Measurements from ENCODE around the gene MED25. TPM values are rescaled to one million over a fixed set of nuclear protein-coding genes. Genes with fewer than 3 reads are reported as not detected.

Gene MED25
- polyA plus RNA-seq, 1 donor from 2014 or later = 18.9 TPM

DNA sequence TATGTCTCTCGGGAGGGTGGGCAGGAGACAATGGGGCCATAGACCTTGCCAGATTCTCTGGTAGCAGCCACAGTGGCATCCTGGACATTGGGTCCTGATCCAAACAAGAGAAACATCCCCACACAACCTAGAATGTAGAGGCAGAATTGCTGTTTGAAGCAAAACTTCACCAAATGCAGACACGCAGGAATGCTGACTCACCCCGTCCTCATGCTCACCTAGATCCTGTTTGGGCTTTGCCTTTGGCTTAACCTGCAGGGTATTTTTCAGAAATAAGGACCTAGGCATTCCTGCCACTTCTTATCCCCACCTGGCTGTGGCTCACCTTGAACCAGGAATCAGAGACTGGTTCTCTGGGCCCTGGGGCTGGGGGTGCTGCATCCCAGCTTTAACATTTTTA is 66.7 kb downstream of the MED25 start:
- no peak overlapping the region for H3K27ac ChIP-seq (ENCODE audit: low read length)
- H3K9me2 ChIP-seq (ENCODE audit: insufficient read depth, low read length) = no peaks in the 10 kb centered on the region
- H3K4me2 ChIP-seq (ENCODE audit: low read length) = no peak overlapping the region
- H3K9ac ChIP-seq (ENCODE audit: low read length) = no peak overlapping the region
- no peak overlapping the region for H3K4me3 ChIP-seq (ENCODE audit: low read length)
- H3K27me3 ChIP-seq (ENCODE audit: insufficient read depth, low read depth, low read length) = no peaks in the 10 kb centered on the region
- H4K20me1 ChIP-seq (ENCODE audit: insufficient read depth) = no peaks in the 10 kb centered on the region
- TF ChIP-seq, protein P1, sequence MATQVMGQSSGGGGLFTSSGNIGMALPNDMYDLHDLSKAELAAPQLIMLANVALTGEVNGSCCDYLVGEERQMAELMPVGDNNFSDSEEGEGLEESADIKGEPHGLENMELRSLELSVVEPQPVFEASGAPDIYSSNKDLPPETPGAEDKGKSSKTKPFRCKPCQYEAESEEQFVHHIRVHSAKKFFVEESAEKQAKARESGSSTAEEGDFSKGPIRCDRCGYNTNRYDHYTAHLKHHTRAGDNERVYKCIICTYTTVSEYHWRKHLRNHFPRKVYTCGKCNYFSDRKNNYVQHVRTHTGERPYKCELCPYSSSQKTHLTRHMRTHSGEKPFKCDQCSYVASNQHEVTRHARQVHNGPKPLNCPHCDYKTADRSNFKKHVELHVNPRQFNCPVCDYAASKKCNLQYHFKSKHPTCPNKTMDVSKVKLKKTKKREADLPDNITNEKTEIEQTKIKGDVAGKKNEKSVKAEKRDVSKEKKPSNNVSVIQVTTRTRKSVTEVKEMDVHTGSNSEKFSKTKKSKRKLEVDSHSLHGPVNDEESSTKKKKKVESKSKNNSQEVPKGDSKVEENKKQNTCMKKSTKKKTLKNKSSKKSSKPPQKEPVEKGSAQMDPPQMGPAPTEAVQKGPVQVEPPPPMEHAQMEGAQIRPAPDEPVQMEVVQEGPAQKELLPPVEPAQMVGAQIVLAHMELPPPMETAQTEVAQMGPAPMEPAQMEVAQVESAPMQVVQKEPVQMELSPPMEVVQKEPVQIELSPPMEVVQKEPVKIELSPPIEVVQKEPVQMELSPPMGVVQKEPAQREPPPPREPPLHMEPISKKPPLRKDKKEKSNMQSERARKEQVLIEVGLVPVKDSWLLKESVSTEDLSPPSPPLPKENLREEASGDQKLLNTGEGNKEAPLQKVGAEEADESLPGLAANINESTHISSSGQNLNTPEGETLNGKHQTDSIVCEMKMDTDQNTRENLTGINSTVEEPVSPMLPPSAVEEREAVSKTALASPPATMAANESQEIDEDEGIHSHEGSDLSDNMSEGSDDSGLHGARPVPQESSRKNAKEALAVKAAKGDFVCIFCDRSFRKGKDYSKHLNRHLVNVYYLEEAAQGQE (IDR thresholded peaks at IDR 0.05; ENCODE audit: borderline replicate concordance) = no peak
- H3K9me3 ChIP-seq (ENCODE audit: low read length) = peaks cover 6% of the 10 kb centered on the region
- H3F3A ChIP-seq (ENCODE audit: insufficient read depth, low read length, poor library complexity, severe bottlenecking) = no peaks in the 10 kb centered on the region
- H3K79me2 ChIP-seq (replicated peaks; ENCODE audit: insufficient read depth, low read length) = no peaks in the 10 kb centered on the region
- H2AFZ ChIP-seq (ENCODE audit: low read depth, low read length) = no peak overlapping the region
- H3K36me3 ChIP-seq (ENCODE audit: insufficient read depth, low read length) = peaks cover 9% of the 10 kb centered on the region

Small RNA genes lying within 50 kb of the gene (small RNA-seq; reads per million reads assigned to genes)
- gene MIR4749 (0 to 0.46 (median 0) reads per million in 3 experiments), gene MIR6799 (0 to 0.55 (median 0) reads per million in 3 experiments)

Other genes with a start within 250 kb of the MED25 start
- 129 and 153 TPM in 2 replicates for gene NOSIP, start 237.7 kb upstream of the MED25 start, polyA plus RNA-seq
- not detected in 2 replicates for gene PRRG2, start 237.0 kb upstream of the MED25 start, polyA plus RNA-seq
- gene PRR12, start 227.1 kb upstream of the MED25 start, polyA plus RNA-seq = 1.2 and 1.7 TPM in 2 replicates
- 1.2 TPM in 1 of 2 replicates, not detected in the other for gene RRAS, start 178.1 kb upstream of the MED25 start, polyA plus RNA-seq
- 11.9 and 12.8 TPM in 2 replicates for gene SCAF1, start 176.1 kb upstream of the MED25 start, polyA plus RNA-seq
- 31.3 and 39.4 TPM in 2 replicates for gene IRF3, start 152.4 kb upstream of the MED25 start, polyA plus RNA-seq
- 1.1 TPM in 1 of 2 replicates, not detected in the other for gene BCL2L12, start 152.4 kb upstream of the MED25 start, polyA plus RNA-seq
- 610 and 682 TPM in 2 replicates for gene PRMT1, start 141.0 kb upstream of the MED25 start, polyA plus RNA-seq
- gene ADM5, start 128.7 kb upstream of the MED25 start, polyA plus RNA-seq = 6.7 and 7.2 TPM in 2 replicates
- 204 and 240 TPM in 2 replicates for gene CPT1C, start 127.2 kb upstream of the MED25 start, polyA plus RNA-seq
- gene TSKS, start 55.0 kb upstream of the MED25 start, polyA plus RNA-seq = not detected in 2 replicates
- gene AP2A1, start 51.3 kb upstream of the MED25 start, polyA plus RNA-seq = 40.8 and 53.4 TPM in 2 replicates
- gene FUZ, start 5.0 kb upstream of the MED25 start, polyA plus RNA-seq = 32.9 and 35.4 TPM in 2 replicates
- 199 and 288 TPM in 2 replicates for gene PTOV1, start 32.9 kb downstream of the MED25 start, polyA plus RNA-seq
- gene PNKP, start 49.3 kb downstream of the MED25 start, polyA plus RNA-seq = 43.1 and 43.6 TPM in 2 replicates
- gene AKT1S1, start 59.1 kb downstream of the MED25 start, polyA plus RNA-seq = 4.8 and 7.4 TPM in 2 replicates
- 13.1 and 13.2 TPM in 2 replicates for gene TBC1D17, start 59.4 kb downstream of the MED25 start, polyA plus RNA-seq
- not detected in 2 replicates for gene IL4I1, start 78.6 kb downstream of the MED25 start, polyA plus RNA-seq
- gene ATF5, start 110.9 kb downstream of the MED25 start, polyA plus RNA-seq = 16.1 and 18.9 TPM in 2 replicates
- 24.9 and 32.2 TPM in 2 replicates for gene NUP62, start 111.2 kb downstream of the MED25 start, polyA plus RNA-seq
- not detected in 2 replicates for gene SIGLEC11, start 142.9 kb downstream of the MED25 start, polyA plus RNA-seq
- 35.3 and 47.3 TPM in 2 replicates for gene VRK3, start 207.1 kb downstream of the MED25 start, polyA plus RNA-seq
- gene ZNF473, start 207.7 kb downstream of the MED25 start, polyA plus RNA-seq = 8.4 and 11.7 TPM in 2 replicates